H1 (cell line): Measurements from ENCODE around the gene MYH6. TPM values are rescaled to one million over a fixed set of nuclear protein-coding genes. Genes with fewer than 3 reads are reported as not detected.

Experiments
- CTCF ChIA-PET: fragments of 300-600 bp; sonication (Branson Sonifier 250); formaldehyde crosslinking; loops from one replicate; lab custom pipeline; 2021; ENCODE audit not compliant: partially characterized antibody; lab: Charles Lee
- POLR2A ChIA-PET: fragments of 300-600 bp; sonication (Branson Sonifier 250); formaldehyde crosslinking; loops from one replicate; lab custom pipeline; 2021; ENCODE audit warnings: inconsistent platforms; ENCODE audit not compliant: partially characterized antibody; lab: Charles Lee
- DNase-seq, 2 experiments: peaks; one replicate each; pipeline versions ENCODE4 v3.0.0 to v3.0.0-alpha.2; 2010 to 2022; ENCODE audit warnings: low spot score in 2 of 2, low read depth in 1 of 2, mixed read lengths in 1 of 2
- FAIRE-seq: peaks from 2 replicates; lab custom pipeline; 2011; peaks lifted over from hg19 to GRCh38; lab: Jason Lieb, UNC
- H2AFZ ChIP-seq: 2 replicates; pipeline ENCODE4 v1.8.1; 2012; ENCODE audit warnings: low read length, inconsistent platforms
- H2AK5ac ChIP-seq: 2 replicates; pipeline ENCODE4 v1.6.1; 2013; ENCODE audit warnings: low read depth, low read length
- H2BK120ac ChIP-seq: replicated peaks from 2 replicates; pipeline ENCODE3; 2013; ENCODE audit warnings: low read depth, low read length, inconsistent platforms
- H2BK12ac ChIP-seq: 2 replicates; pipeline ENCODE4 v1.6.1; 2013; ENCODE audit warnings: low read depth, low read length
- H2BK15ac ChIP-seq: 2 replicates; pipeline ENCODE4 v1.6.1; 2013; ENCODE audit warnings: low read length
- H2BK20ac ChIP-seq: 2 replicates; pipeline ENCODE4 v1.6.1; 2013; ENCODE audit warnings: low read length
- H2BK5ac ChIP-seq: 2 replicates; pipeline ENCODE4 v1.6.1; 2013; ENCODE audit warnings: low read depth, low read length
- H3K14ac ChIP-seq: 2 replicates; pipeline ENCODE4 v1.6.1; 2013; ENCODE audit warnings: inconsistent platforms; ENCODE audit not compliant: insufficient read length
- H3K18ac ChIP-seq: 2 replicates; pipeline ENCODE4 v1.6.1; 2013; ENCODE audit warnings: low read length; ENCODE audit errors: extremely low read depth
- H3K23ac ChIP-seq: 2 replicates; pipeline ENCODE4 v1.6.1; 2013; ENCODE audit warnings: inconsistent platforms; ENCODE audit not compliant: insufficient read length
- H3K23me2 ChIP-seq: 2 replicates; pipeline ENCODE4 v1.6.1; 2013; ENCODE audit warnings: low read depth, low read length
- H3K27ac ChIP-seq: 2 replicates; pipeline ENCODE4 v1.6.1; 2011; ENCODE audit warnings: low read depth, low read length, inconsistent platforms
- H3K27me3 ChIP-seq, 4 experiments: replicated peaks in 1 of 4; 1 replicate in 1 of 4; 2 replicates in 3 of 4; pipeline versions ENCODE4 v1.6.1 to v1.8.1; 2011 to 2013; ENCODE audit warnings: low read length in 3 of 4, mild to moderate bottlenecking in 3 of 4, inconsistent platforms in 2 of 4, mixed read lengths in 2 of 4, moderate library complexity in 1 of 4; ENCODE audit not compliant: control insufficient read depth in 3 of 4, insufficient read depth in 3 of 4; ENCODE audit errors: extremely low read depth in 1 of 4
- H3K36me3 ChIP-seq, 4 experiments: 2 replicates each; pipeline versions ENCODE4 v1.6.1 to v1.8.1; 2011 to 2013; ENCODE audit warnings: mild to moderate bottlenecking in 4 of 4, low read length in 3 of 4, moderate library complexity in 2 of 4, control low read depth in 1 of 4, inconsistent platforms in 1 of 4; ENCODE audit not compliant: insufficient read depth in 4 of 4, control insufficient read depth in 2 of 4
- H3K4ac ChIP-seq: replicated peaks from 2 replicates; pipeline ENCODE3; 2013; ENCODE audit warnings: low read length, low read depth, mixed read lengths, inconsistent platforms; ENCODE audit not compliant: insufficient read length
- H3K4me1 ChIP-seq, 4 experiments: replicated peaks in 1 of 4; 1 replicate in 1 of 4; 2 replicates in 3 of 4; pipeline versions ENCODE4 v1.6.1 to v1.8.1; 2011 to 2013; ENCODE audit warnings: low read length in 3 of 4, inconsistent platforms in 2 of 4, mixed read lengths in 1 of 4; ENCODE audit not compliant: insufficient read depth in 4 of 4, control insufficient read depth in 3 of 4
- H3K4me2 ChIP-seq, 2 experiments: 2 replicates each; pipeline versions ENCODE4 v1.6.1 to v1.8.1; 2011 to 2013; ENCODE audit warnings: low read depth in 2 of 2, low read length in 2 of 2, control low read depth in 1 of 2, inconsistent platforms in 1 of 2, mild to moderate bottlenecking in 1 of 2; ENCODE audit not compliant: insufficient read depth in 1 of 2
- H3K4me3 ChIP-seq, 4 experiments: fragments of 200-600, 300-600 bp in 1 of 4; sonication (generic), shearing (Covaris generic), sonication (Bioruptor Twin) in 1 of 4; 2 replicates each; pipeline versions ENCODE4 v1.5.1 to v1.8.1; 2011 to 2016; ENCODE audit warnings: low read length in 4 of 4, low read depth in 3 of 4, control low read depth in 2 of 4, inconsistent platforms in 2 of 4, mild to moderate bottlenecking in 2 of 4, mixed read lengths in 1 of 4, moderate library complexity in 1 of 4; ENCODE audit not compliant: insufficient read depth in 2 of 4; ENCODE audit errors: extremely low read depth in 1 of 4
- H3K56ac ChIP-seq: replicated peaks from 2 replicates; pipeline ENCODE3; 2013; ENCODE audit warnings: low read depth, mild to moderate bottlenecking, mixed read lengths, low read length, inconsistent platforms; ENCODE audit not compliant: insufficient read length
- H3K79me1 ChIP-seq: 2 replicates; pipeline ENCODE4 v1.6.1; 2013; ENCODE audit warnings: low read depth, low read length, control low read depth
- H3K79me2 ChIP-seq, 2 experiments: 2 replicates each; pipeline versions ENCODE4 v1.6.1 to v1.8.1; 2012 to 2013; ENCODE audit warnings: low read length in 2 of 2, mild to moderate bottlenecking in 2 of 2, inconsistent platforms in 1 of 2; ENCODE audit not compliant: insufficient read depth in 2 of 2, control insufficient read depth in 1 of 2
- H3K9ac ChIP-seq, 4 experiments: replicated peaks in 1 of 4; 1 replicate in 1 of 4; 2 replicates in 3 of 4; pipeline versions ENCODE4 v1.6.1 to v1.8.1; 2011 to 2013; ENCODE audit warnings: low read depth in 3 of 4, low read length in 3 of 4, control low read depth in 2 of 4, mild to moderate bottlenecking in 2 of 4, moderate library complexity in 2 of 4, inconsistent platforms in 1 of 4; ENCODE audit errors: extremely low read depth in 1 of 4
- H3K9me3 ChIP-seq, 2 experiments: 2 replicates each; pipeline versions ENCODE4 v1.6.1 to v1.8.1; 2012 to 2013; ENCODE audit warnings: mild to moderate bottlenecking in 2 of 2, moderate library complexity in 2 of 2, control low read depth in 1 of 2, inconsistent platforms in 1 of 2, low read depth in 1 of 2, low read length in 1 of 2, mixed read lengths in 1 of 2; ENCODE audit not compliant: insufficient read depth in 2 of 2
- H4K20me1 ChIP-seq, 2 experiments: replicated peaks in 1 of 2; 2 replicates each; pipeline versions ENCODE3 to v1.8.1; 2011 to 2013; ENCODE audit warnings: inconsistent platforms in 2 of 2, low read length in 2 of 2, mild to moderate bottlenecking in 1 of 2; ENCODE audit not compliant: insufficient read depth in 2 of 2, control insufficient read depth in 1 of 2
- H4K5ac ChIP-seq: 2 replicates; pipeline ENCODE4 v1.6.1; 2013; ENCODE audit warnings: low read length, low read depth, mixed read lengths, inconsistent platforms; ENCODE audit not compliant: insufficient read length
- H4K8ac ChIP-seq: 2 replicates; pipeline ENCODE4 v1.8.0; 2013; ENCODE audit warnings: mild to moderate bottlenecking, moderate library complexity, low read length, inconsistent platforms; ENCODE audit not compliant: insufficient read depth; ENCODE audit errors: extremely low read depth
- H4K91ac ChIP-seq: replicated peaks from 2 replicates; pipeline ENCODE3; 2013; ENCODE audit warnings: low read length, mixed read lengths, inconsistent platforms; ENCODE audit not compliant: insufficient read length
- ATF3 ChIP-seq: IDR thresholded peaks from 2 replicates; pipeline ENCODE4 v1.6.1; 2011; ENCODE audit warnings: low read depth, mild to moderate bottlenecking, low read length; ENCODE audit not compliant: insufficient read depth
- HDAC2 ChIP-seq, 2 experiments: fragments of 300-600 bp in 1 of 2; sonication (generic) in 1 of 2; IDR thresholded peaks; 2 replicates each; pipeline ENCODE4 v1.6.1; 2011 to 2012; ENCODE audit warnings: low read depth in 2 of 2, low read length in 2 of 2, mild to moderate bottlenecking in 2 of 2, moderate library complexity in 2 of 2, borderline replicate concordance in 1 of 2, inconsistent platforms in 1 of 2
- JUND ChIP-seq: IDR thresholded peaks from 2 replicates; pipeline ENCODE4 v1.6.1; 2011; ENCODE audit warnings: mild to moderate bottlenecking, improper control_type of control experiment, low read length
- KDM1A ChIP-seq: fragments of 200-600, 300-600 bp; sonication (generic); IDR thresholded peaks from 2 replicates; pipeline ENCODE4 v1.7.1; 2016; ENCODE audit warnings: mild to moderate bottlenecking, low read length, borderline replicate concordance
- KDM5A ChIP-seq: fragments of 200-600 bp; IDR thresholded peaks from 2 replicates; pipeline ENCODE4 v1.7.1; 2012; ENCODE audit warnings: mild to moderate bottlenecking, low read length, inconsistent platforms, mixed read lengths
- MAFK ChIP-seq: IDR thresholded peaks from 2 replicates; pipeline ENCODE4 v1.6.1; 2012; ENCODE audit warnings: low read depth, mild to moderate bottlenecking, improper control_type of control experiment, low read length
- NRF1 ChIP-seq: IDR thresholded peaks from 2 replicates; pipeline ENCODE4 v1.6.1; 2011; ENCODE audit warnings: mild to moderate bottlenecking, low read depth, low read length, improper control_type of control experiment
- RAD21 ChIP-seq, 2 experiments: IDR thresholded peaks in 1 of 2; conservative IDR thresholded peaks in 1 of 2; 2 replicates each; pipeline ENCODE4 v1.6.1; 2011; ENCODE audit warnings: low read depth in 2 of 2, low read length in 2 of 2, improper control_type of control experiment in 1 of 2, inconsistent platforms in 1 of 2, mild to moderate bottlenecking in 1 of 2, moderate library complexity in 1 of 2
- RXRA ChIP-seq: IDR thresholded peaks from 2 replicates; pipeline ENCODE4 v1.6.1; 2011; ENCODE audit warnings: low read depth, mild to moderate bottlenecking, low read length, moderate library complexity; ENCODE audit not compliant: insufficient read depth
- TAF1 ChIP-seq: IDR thresholded peaks from 2 replicates; pipeline ENCODE4 v1.6.1; 2011; ENCODE audit warnings: mild to moderate bottlenecking, low read depth, low read length
- TBP ChIP-seq: IDR thresholded peaks from 2 replicates; pipeline ENCODE4 v1.6.1; 2011; ENCODE audit warnings: low read depth, low read length, improper control_type of control experiment
- WGBS, 2 experiments: shearing (Covaris generic) in 1 of 2; methylation state at CpG; one replicate each; pipeline versions ENCODE4 v1.1.6 to v1.1.7; 2013 to 2015; ENCODE audit warnings: low lambda C conversion rate in 2 of 2, mixed read lengths in 2 of 2, inconsistent platforms in 1 of 2, low coverage in 1 of 2, missing lambda C conversion rate in 1 of 2; ENCODE audit not compliant: insufficient replicate concordance in 2 of 2, insufficient coverage in 1 of 2, insufficient read length in 1 of 2; ENCODE audit errors: extremely low coverage in 1 of 2, missing lambda C conversion rate in 1 of 2; 5-methylcytosine and 5-hydroxymethylcytosine counted together
- polyA plus RNA-seq, 7 experiments: library from polyadenylated mRNA; depleted of rRNA in 3 of 7; stranded (reverse) in 5 of 7; unstranded in 2 of 7; fragments of >200 nt in 5 of 7; fragments of 200-250 nt in 2 of 7; gene quantifications; 1 replicate in 5 of 7; 2 replicates in 1 of 7; 4 replicates in 1 of 7; pipeline versions ENCODE4 v1.2.1 to v1.2.3, GENCODE V29; 2011 to 2013; ENCODE audit warnings: missing spikeins in 2 of 7, mixed read lengths in 2 of 7
- total RNA-seq: library from RNA; stranded (reverse); fragmentation: NEBNext Ultra II Directional; extraction: Animal tissue kit (Norgen Biotek cat#: 25700); gene quantifications from 2 replicates; pipeline ENCODE4 v1.2.1, GENCODE V29; 2021
- TF ChIP-seq, protein P1 (sequence below): IDR thresholded peaks from 2 replicates; pipeline ENCODE4 v1.6.1; 2011; ENCODE audit warnings: low read length, improper control_type of control experiment

MYH6 gene
- total and polyA plus RNA-seq, 2 of the 8 experiments (the other 6 are each of a cell fraction or from before 2014, with no cell fraction given), result 0.03 TPM; not detected in 1

DNA sequence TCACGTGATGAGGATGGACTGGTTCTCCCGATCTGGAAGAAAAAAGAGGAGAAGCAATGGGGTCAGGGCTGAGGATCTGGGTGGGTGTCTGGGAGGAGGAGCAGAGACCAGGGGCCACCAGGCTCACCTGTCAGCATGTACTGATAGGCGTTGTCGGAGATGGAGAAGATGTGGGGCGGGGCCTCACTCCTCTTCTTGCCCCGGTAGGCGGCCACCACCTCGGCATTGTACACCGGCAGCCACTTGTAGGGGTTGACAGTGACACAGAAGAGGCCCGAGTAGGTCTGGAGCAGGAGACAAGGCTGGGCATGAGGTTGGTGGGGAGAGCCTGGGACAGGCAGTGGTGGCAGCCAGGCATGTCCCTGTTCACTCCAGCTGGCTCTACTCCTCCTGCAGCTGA lies 3.0 kb downstream of the MYH6 start:
- peaks cover 0 to 2% of the 10 kb centered on the region in 2 experiments for H4K20me1 ChIP-seq
- H3K23me2 ChIP-seq, result no peaks in the 10 kb centered on the region
- no peak overlapping the region for H3K9ac ChIP-seq
- H3K4me3 ChIP-seq, result no peak overlapping the region
- no peak overlapping the region for H2BK5ac ChIP-seq
- no peak overlapping the region for H2AK5ac ChIP-seq
- H4K91ac ChIP-seq, result no peak overlapping the region
- no peak overlapping the region for H4K5ac ChIP-seq
- DNase-seq (no peak), FAIRE-seq (no peak)
- H3K23ac ChIP-seq, result no peak overlapping the region
- no peak overlapping the region for H2BK15ac ChIP-seq
- no peaks in the 10 kb centered on the region for H3K79me2 ChIP-seq
- no peak overlapping the region for H3K56ac ChIP-seq
- H2BK120ac ChIP-seq, result no peak overlapping the region
- H3K36me3 ChIP-seq, result no peaks in the 10 kb centered on the region
- H3K4ac ChIP-seq, result no peak overlapping the region
- H2BK20ac ChIP-seq, result no peak overlapping the region
- CTCF ChIA-PET, result interaction anchor here (2.2 kb wide), 1 partner anchor 25 kb away, joined by 5 read pairs; no protein-coding TSS in a partner anchor
- 93% methylated on average over 10 of the region's 10 CpGs; no CpG with 5 or more reads in 1 of the 2 experiments for WGBS, 2 experiments
- H3K14ac ChIP-seq, result no peak overlapping the region
- no peaks in the 10 kb centered on the region for H3K9me3 ChIP-seq
- POLR2A ChIA-PET, result interaction anchor here (0.6 kb wide), 1 partner anchor 13 kb away, joined by 3 read pairs; no protein-coding TSS in a partner anchor
- no peaks in the 10 kb centered on the region; a peak in 3 of 7 replicates for H3K27me3 ChIP-seq
- H3K79me1 ChIP-seq, result no peaks in the 10 kb centered on the region
- H3K4me1 ChIP-seq, result no peaks in the 10 kb centered on the region; a peak in 1 of 7 replicates
- no peak overlapping the region for H3K27ac ChIP-seq
- no peak overlapping the region for H2AFZ ChIP-seq
- no peak overlapping the region; a peak in 1 of 4 replicates for H3K4me2 ChIP-seq
- no peak overlapping the region for H3K18ac ChIP-seq
- H2BK12ac ChIP-seq, result no peak overlapping the region
- H4K8ac ChIP-seq, result no peak overlapping the region
- TF ChIP-seq RAD21 (IDR thresholded peaks at IDR 0.05 in 1 of 2, conservative IDR thresholded peaks at IDR 0.05 in 1 of 2; ENCODE audit: low read depth in 2 of 2, low read length in 2 of 2) (no peak), ATF3 (no peak), TBP (no peak), KDM5A (no peak), TAF1 (no peak), HDAC2 (IDR thresholded peaks at IDR 0.05; ENCODE audit: borderline replicate concordance in 1 of 2, low read depth in 2 of 2, low read length in 2 of 2) (no peak), NRF1 (no peak), MAFK (no peak), RXRA (no peak), JUND (no peak), KDM1A (no peak)
- TF ChIP-seq, protein P1, sequence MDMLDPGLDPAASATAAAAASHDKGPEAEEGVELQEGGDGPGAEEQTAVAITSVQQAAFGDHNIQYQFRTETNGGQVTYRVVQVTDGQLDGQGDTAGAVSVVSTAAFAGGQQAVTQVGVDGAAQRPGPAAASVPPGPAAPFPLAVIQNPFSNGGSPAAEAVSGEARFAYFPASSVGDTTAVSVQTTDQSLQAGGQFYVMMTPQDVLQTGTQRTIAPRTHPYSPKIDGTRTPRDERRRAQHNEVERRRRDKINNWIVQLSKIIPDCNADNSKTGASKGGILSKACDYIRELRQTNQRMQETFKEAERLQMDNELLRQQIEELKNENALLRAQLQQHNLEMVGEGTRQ, result no peak
